Measurements from ENCODE around the gene PCDHB5.

DNA sequence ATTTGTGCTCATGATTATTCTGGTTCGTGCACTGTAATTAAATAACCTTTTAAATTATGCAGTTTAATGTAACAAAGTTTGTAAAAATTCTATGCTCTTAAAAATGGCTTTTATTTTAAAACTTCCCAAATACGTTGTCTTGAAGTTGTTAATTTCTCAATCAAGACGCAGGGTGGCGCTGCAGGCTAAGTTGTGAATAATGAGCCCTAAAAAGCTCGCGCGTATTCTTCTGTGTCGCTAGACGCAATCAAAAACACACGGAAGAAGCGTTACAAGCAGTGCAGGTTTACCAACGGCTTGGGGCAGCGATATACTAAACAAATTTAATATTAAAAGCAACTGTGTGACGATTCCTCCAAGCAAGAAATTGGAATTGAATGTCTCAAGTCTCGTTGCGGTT lies 13.4 kb upstream of the PCDHB5 start, which contains the start of gene PCDHB4:
- no peak for TF ChIP-seq EZH2 (IDR thresholded peaks at IDR 0.05; ENCODE audit: low read length, missing control alignments)
- TF ChIP-seq, protein P1, sequence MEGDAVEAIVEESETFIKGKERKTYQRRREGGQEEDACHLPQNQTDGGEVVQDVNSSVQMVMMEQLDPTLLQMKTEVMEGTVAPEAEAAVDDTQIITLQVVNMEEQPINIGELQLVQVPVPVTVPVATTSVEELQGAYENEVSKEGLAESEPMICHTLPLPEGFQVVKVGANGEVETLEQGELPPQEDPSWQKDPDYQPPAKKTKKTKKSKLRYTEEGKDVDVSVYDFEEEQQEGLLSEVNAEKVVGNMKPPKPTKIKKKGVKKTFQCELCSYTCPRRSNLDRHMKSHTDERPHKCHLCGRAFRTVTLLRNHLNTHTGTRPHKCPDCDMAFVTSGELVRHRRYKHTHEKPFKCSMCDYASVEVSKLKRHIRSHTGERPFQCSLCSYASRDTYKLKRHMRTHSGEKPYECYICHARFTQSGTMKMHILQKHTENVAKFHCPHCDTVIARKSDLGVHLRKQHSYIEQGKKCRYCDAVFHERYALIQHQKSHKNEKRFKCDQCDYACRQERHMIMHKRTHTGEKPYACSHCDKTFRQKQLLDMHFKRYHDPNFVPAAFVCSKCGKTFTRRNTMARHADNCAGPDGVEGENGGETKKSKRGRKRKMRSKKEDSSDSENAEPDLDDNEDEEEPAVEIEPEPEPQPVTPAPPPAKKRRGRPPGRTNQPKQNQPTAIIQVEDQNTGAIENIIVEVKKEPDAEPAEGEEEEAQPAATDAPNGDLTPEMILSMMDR (conservative IDR thresholded peaks at IDR 0.05 in 1 of 2, IDR thresholded peaks at IDR 0.05 in 1 of 2; ENCODE audit: low read depth in 1 of 2, low read length in 2 of 2) = no peak

Data from fibroblast of lung (primary cell).